Measurements from ENCODE around the gene FADS1.

FADS1 gene

GRCh38 chr11:61754534-61755482 lies 62.0 kb downstream of the FADS1 start:
- peaks cover 49% of the 10 kb centered on the region for H3K27me3 Mint-ChIP-seq
- no peaks in the 10 kb centered on the region for H3K9me3 Mint-ChIP-seq
- H3K36me3 Mint-ChIP-seq, result no peaks in the 10 kb centered on the region
- peaks cover 23% of the 10 kb centered on the region for H3K4me1 Mint-ChIP-seq
- no peak overlapping the region for H3K4me3 Mint-ChIP-seq
- CTCF ChIA-PET, result no interaction called here
- no peak for DNase-seq
- H3K27ac Mint-ChIP-seq, result no peak overlapping the region

- Mint-ChIP-seq H3K4me3 (peak overlapping the region; percentile 4), H3K36me3 (no peaks in the 10 kb centered on the region), H3K9me3 (no peaks in the 10 kb centered on the region), H3K27ac (peak overlapping the region; percentile 3), H3K27me3 (peaks cover 60% of the 10 kb centered on the region), H3K4me1 (peaks cover 23% of the 10 kb centered on the region)
- CTCF ChIA-PET, result interaction anchor here (0.6 to 1.6 kb wide), 4 partner anchors 19 to 499 kb away, joined by 3 read pairs; no protein-coding TSS in a partner anchor
- no peak for DNase-seq
These were observed 63.1 kb downstream of the FADS1 start for GRCh38 chr11:61753672-61754071.

- Mint-ChIP-seq H3K27ac (no peak overlapping the region), H3K9me3 (no peaks in the 10 kb centered on the region), H3K4me3 (peak overlapping the region; percentile 51), H3K36me3 (no peaks in the 10 kb centered on the region), H3K4me1 (peaks cover 23% of the 10 kb centered on the region), H3K27me3 (peaks cover 65% of the 10 kb centered on the region)
- DNase-seq, result no peak
- CTCF ChIA-PET, result interaction anchor here (0.6 to 1.6 kb wide), 4 partner anchors 19 to 498 kb away, joined by 3 read pairs; no protein-coding TSS in a partner anchor
These were observed 63.8 kb downstream of the FADS1 start for GRCh38 chr11:61752925-61753521.

- DNase-seq, result peak; percentile 68
- H3K27ac Mint-ChIP-seq, result no peak within 1 kb of the TSS
- peaks cover 23% of the 10 kb centered on the region for H3K4me1 Mint-ChIP-seq
- H3K4me3 Mint-ChIP-seq, result peak within 1 kb of the TSS; percentile 59
- CTCF ChIA-PET, result interaction anchor here (1.0 to 1.6 kb wide), 3 partner anchors 20 to 357 kb away, joined by 3 read pairs; no protein-coding TSS in a partner anchor
- peaks cover 65% of the 10 kb centered on the region for H3K27me3 Mint-ChIP-seq
- H3K9me3 Mint-ChIP-seq, result no peaks in the 10 kb centered on the region
- no peaks in the 10 kb centered on the region for H3K36me3 Mint-ChIP-seq
These were observed 64.5 kb downstream of the FADS1 start, which contains the start of gene MYRF for GRCh38 chr11:61752117-61752924. MYRF (plus strand) TSS chr11:61752636; CDS start chr11:61752745, 109 bp downstream.

GRCh38 chr11:61751384-61751783 lies 65.4 kb downstream of the FADS1 start:
- CTCF ChIA-PET, result interaction anchor here (0.9 to 2.2 kb wide), 3 partner anchors 18 to 357 kb away, joined by 4 to 8 read pairs (median 7); no protein-coding TSS in a partner anchor
- Mint-ChIP-seq H3K9me3 (no peaks in the 10 kb centered on the region), H3K27me3 (peaks cover 65% of the 10 kb centered on the region), H3K36me3 (no peaks in the 10 kb centered on the region), H3K4me1 (peaks cover 20% of the 10 kb centered on the region), H3K27ac (no peak overlapping the region), H3K4me3 (no peak overlapping the region)
- no peak for DNase-seq

- H3K9me3 Mint-ChIP-seq, result no peaks in the 10 kb centered on the region
- no peak for DNase-seq
- peaks cover 13% of the 10 kb centered on the region for H3K4me1 Mint-ChIP-seq
- H3K4me3 Mint-ChIP-seq, result no peak overlapping the region
- H3K36me3 Mint-ChIP-seq, result no peaks in the 10 kb centered on the region
- no peak overlapping the region for H3K27ac Mint-ChIP-seq
- CTCF ChIA-PET, result interaction anchor here (0.9 to 2.2 kb wide), 4 partner anchors 17 to 357 kb away, joined by 4 to 10 read pairs (median 8); no protein-coding TSS in a partner anchor
- H3K27me3 Mint-ChIP-seq, result peaks cover 65% of the 10 kb centered on the region
These were observed 66.1 kb downstream of the FADS1 start for GRCh38 chr11:61750631-61751273.
